Testis (tissue), 3 donors: ENCODE data around the gene SCGB2A2. TPM values are rescaled to one million over a fixed set of nuclear protein-coding genes. Genes with fewer than 3 reads are reported as not detected.
A peak's percentile ranks its signal among the peaks of the same experiment; 100 is the strongest.

Experiments used
- DNase-seq: peaks from one replicate; pipeline ENCODE4 v3.0.0-alpha.2; 2019
- H3K27ac ChIP-seq, 2 donors: fragments of 200-600 bp; sonication (generic); one replicate each; pipeline ENCODE4 v1.5.1; 2019
- H3K27me3 ChIP-seq: fragments of 200-600 bp; sonication (generic); one replicate; pipeline ENCODE4 v1.5.1; 2019
- H3K36me3 ChIP-seq: fragments of 200-600 bp; sonication (generic); one replicate; pipeline ENCODE4 v1.5.1; 2017; ENCODE audit warnings: low read depth; ENCODE audit errors: missing control alignments
- H3K4me1 ChIP-seq: fragments of 200-600 bp; sonication (generic); one replicate; pipeline ENCODE4 v1.5.1; 2019
- H3K4me3 ChIP-seq, 2 donors: fragments of 200-600 bp; sonication (generic); one replicate each; pipeline ENCODE4 v1.5.1; 2017 to 2019
- H3K9me3 ChIP-seq: fragments of 200-600 bp; sonication (generic); one replicate; pipeline ENCODE4 v1.5.1; 2017
- POLR2A ChIP-seq: fragments of 450-650 bp; IDR thresholded peaks from one replicate; pipeline ENCODE4 v1.6.1; 2017; ENCODE audit warnings: antibody characterized with exemption, mild to moderate bottlenecking, moderate library complexity
- WGBS, 2 donors: methylation state at CpG; one replicate each; pipeline ENCODE4 v1.1.5; 2018; 5-methylcytosine and 5-hydroxymethylcytosine counted together
- intact Hi-C: fragments of 100-400 bp; cut with DNase I; formaldehyde crosslinking; loops from one replicate; pipeline ENCODE4 v1.15.1; 2023; ENCODE audit warnings: low total_unique reads
- polyA plus RNA-seq: library from polyadenylated mRNA; stranded (reverse); fragments of 350-450 nt; fragmentation: Illumina TruSeq; extraction: RNeasy Lipid Tissue Mini Kit (QIAGEN cat#74804); gene quantifications from one replicate; pipeline ENCODE4 v1.2.3, GENCODE V29; 2014; ENCODE audit warnings: low read depth, low replicate concordance; ENCODE audit not compliant: insufficient read depth
- total RNA-seq, 2 donors: library from RNA; depleted of rRNA; stranded (reverse); fragments of >200 nt; gene quantifications; one replicate each; pipeline ENCODE4 v1.2.3, GENCODE V29; 2016
- TF ChIP-seq, protein P1 (sequence below), 3 experiments: fragments of 450-650 bp in 2 of 3; fragments of 200-600 bp in 1 of 3; sonication (generic) in 1 of 3; IDR thresholded peaks; one replicate each; pipeline ENCODE4 v1.5.1; 2016 to 2019; ENCODE audit warnings: antibody characterized with exemption in 3 of 3, mild to moderate bottlenecking in 2 of 3, moderate library complexity in 1 of 3

The SCGB2A2 gene
- total and polyA plus RNA-seq, 3 donors from 2014 or later: 0.86 TPM; not detected in 2

GRCh38 chr11:62236187-62236586 lies 33.8 kb upstream of the SCGB2A2 start:
- H3K27me3 ChIP-seq: no peaks in the 10 kb centered on the region
- no peak overlapping the region for H3K4me3 ChIP-seq
- no peaks in the 10 kb centered on the region for H3K36me3 ChIP-seq
- 61 to 75% methylated on average over 2 of the region's 2 CpGs for WGBS, 2 donors
- no peaks in the 10 kb centered on the region for H3K4me1 ChIP-seq
- TF ChIP-seq POLR2A: no peak
- TF ChIP-seq, protein P1, sequence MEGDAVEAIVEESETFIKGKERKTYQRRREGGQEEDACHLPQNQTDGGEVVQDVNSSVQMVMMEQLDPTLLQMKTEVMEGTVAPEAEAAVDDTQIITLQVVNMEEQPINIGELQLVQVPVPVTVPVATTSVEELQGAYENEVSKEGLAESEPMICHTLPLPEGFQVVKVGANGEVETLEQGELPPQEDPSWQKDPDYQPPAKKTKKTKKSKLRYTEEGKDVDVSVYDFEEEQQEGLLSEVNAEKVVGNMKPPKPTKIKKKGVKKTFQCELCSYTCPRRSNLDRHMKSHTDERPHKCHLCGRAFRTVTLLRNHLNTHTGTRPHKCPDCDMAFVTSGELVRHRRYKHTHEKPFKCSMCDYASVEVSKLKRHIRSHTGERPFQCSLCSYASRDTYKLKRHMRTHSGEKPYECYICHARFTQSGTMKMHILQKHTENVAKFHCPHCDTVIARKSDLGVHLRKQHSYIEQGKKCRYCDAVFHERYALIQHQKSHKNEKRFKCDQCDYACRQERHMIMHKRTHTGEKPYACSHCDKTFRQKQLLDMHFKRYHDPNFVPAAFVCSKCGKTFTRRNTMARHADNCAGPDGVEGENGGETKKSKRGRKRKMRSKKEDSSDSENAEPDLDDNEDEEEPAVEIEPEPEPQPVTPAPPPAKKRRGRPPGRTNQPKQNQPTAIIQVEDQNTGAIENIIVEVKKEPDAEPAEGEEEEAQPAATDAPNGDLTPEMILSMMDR (IDR thresholded peaks at IDR 0.05): no peak
- H3K9me3 ChIP-seq: no peaks in the 10 kb centered on the region
- no peak for DNase-seq
- no peak overlapping the region for H3K27ac ChIP-seq
- intact Hi-C loops: no loop called here

DNA sequence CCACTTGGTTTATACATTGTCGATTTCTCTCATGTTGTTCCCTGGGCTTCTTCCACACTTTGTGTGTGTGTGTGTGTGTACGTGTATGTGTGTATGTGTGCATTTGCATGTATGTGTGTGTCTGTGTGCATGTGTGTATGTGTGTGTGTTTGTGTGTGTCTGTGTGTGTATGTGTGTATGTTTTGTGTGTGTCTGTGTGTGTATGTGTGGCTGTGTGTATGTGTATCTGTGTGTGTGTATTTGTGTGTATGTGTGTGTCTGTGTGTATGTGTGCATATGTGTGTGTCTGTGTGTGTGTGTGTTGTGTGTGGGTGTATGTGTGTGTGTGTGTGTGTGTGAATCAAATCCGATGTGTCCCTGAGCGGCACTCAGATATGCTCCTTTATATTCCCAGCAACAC lies 32.5 kb upstream of the SCGB2A2 start:
- 60 to 68% methylated on average over 4 of the region's 4 CpGs for WGBS, 2 donors
- H3K27ac ChIP-seq: no peak overlapping the region
- no peaks in the 10 kb centered on the region for H3K9me3 ChIP-seq
- TF ChIP-seq, protein P1 (IDR thresholded peaks at IDR 0.05): no peak
- no peak for TF ChIP-seq POLR2A
- no peaks in the 10 kb centered on the region for H3K27me3 ChIP-seq
- H3K36me3 ChIP-seq: no peaks in the 10 kb centered on the region
- H3K4me1 ChIP-seq: no peaks in the 10 kb centered on the region
- no peak for DNase-seq
- H3K4me3 ChIP-seq: no peak overlapping the region
- intact Hi-C loops: no loop called here

DNA sequence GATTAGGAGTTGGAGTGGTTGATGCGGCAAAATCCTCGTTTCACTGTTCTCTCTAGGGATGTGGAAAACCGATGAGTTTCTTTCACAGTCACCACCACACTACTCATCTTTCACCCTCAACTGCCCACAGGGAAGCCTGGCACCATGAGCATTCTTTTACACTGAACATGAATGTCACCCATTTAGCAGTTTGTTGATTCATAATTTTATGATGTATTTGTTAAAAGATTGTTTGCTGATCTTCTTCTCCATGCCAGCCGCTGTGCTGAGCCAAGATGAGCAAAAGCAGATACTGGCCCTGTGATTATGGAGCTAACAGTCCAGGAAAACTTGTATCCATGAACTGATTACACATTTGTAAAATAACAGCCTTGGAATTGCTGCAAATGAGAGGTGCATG lies 31.8 kb upstream of the SCGB2A2 start:
- no peak for DNase-seq
- TF ChIP-seq, protein P1 (IDR thresholded peaks at IDR 0.05): no peak
- no peak for TF ChIP-seq POLR2A
- H3K27me3 ChIP-seq: no peaks in the 10 kb centered on the region
- H3K9me3 ChIP-seq: no peaks in the 10 kb centered on the region
- intact Hi-C loops: no loop called here
- no peaks in the 10 kb centered on the region for H3K36me3 ChIP-seq
- 77 to 80% methylated on average over 4 of the region's 4 CpGs for WGBS, 2 donors
- H3K4me3 ChIP-seq: no peak overlapping the region
- H3K4me1 ChIP-seq: no peaks in the 10 kb centered on the region
- H3K27ac ChIP-seq: no peak overlapping the region

- intact Hi-C loops: no loop called here
- Histone ChIP-seq H3K27me3 (no peaks in the 10 kb centered on the region), H3K4me1 (no peaks in the 10 kb centered on the region), H3K9me3 (no peaks in the 10 kb centered on the region), H3K36me3 (no peaks in the 10 kb centered on the region), H3K4me3 (no peak overlapping the region), H3K27ac (no peak overlapping the region)
- DNase-seq: no peak
- TF ChIP-seq, protein P1 (IDR thresholded peaks at IDR 0.05): no peak
- no peak for TF ChIP-seq POLR2A
- 82 to 90% methylated on average over 3 of the region's 3 CpGs for WGBS, 2 donors
Observed at GRCh38 chr11:62241095-62241494, 28.9 kb upstream of the SCGB2A2 start.

GRCh38 chr11:62242021-62242420 lies 27.9 kb upstream of the SCGB2A2 start, which contains the start of gene SCGB1D2:
Gene SCGB1D2, plus strand, starts transcription at chr11:62242239. Its CDS starts 69 bp downstream, at chr11:62242308.
- intact Hi-C loops: no loop called here
- no peaks in the 10 kb centered on the region for H3K27me3 ChIP-seq
- no peaks in the 10 kb centered on the region for H3K9me3 ChIP-seq
- TF ChIP-seq, protein P1 (IDR thresholded peaks at IDR 0.05): no peak
- no peak for TF ChIP-seq POLR2A
- DNase-seq: peak; percentile 14
- H3K4me1 ChIP-seq: no peaks in the 10 kb centered on the region
- no peak within 1 kb of the TSS for H3K27ac ChIP-seq
- H3K36me3 ChIP-seq: no peaks in the 10 kb centered on the region
- no peak within 1 kb of the TSS for H3K4me3 ChIP-seq
- 35% methylated on average over 3 of the region's 3 CpGs for WGBS, 2 donors
